Panc1 (cell line): ENCODE data around the gene GPATCH8. TPM values are rescaled to one million over a fixed set of nuclear protein-coding genes. Genes with fewer than 3 reads are reported as not detected.
A peak's percentile ranks its signal among the peaks of the same experiment; 100 is the strongest.

Experiments
- ATAC-seq: fragments of 200-7000 bp; cut with Tn5 transposase; 2 replicates; pipeline ENCODE4 v1.9.1; 2020; ENCODE audit warnings: mild to moderate bottlenecking, moderate library complexity
- BruUV-seq: library from RNA; stranded (reverse); fragments of 400-500 nt; replicated peaks from 2 replicates; lab custom pipeline; 2021; lab: Mats Ljungman, UMichigan
- CTCF ChIA-PET: fragments of 300-600 bp; sonication (Branson Sonifier 250); formaldehyde crosslinking; loops from one replicate; lab custom pipeline; 2022; ENCODE audit warnings: antibody characterized with exemption; lab: Charles Lee
- POLR2A ChIA-PET: fragments of 300-600 bp; sonication (Branson Sonifier 250); formaldehyde crosslinking; loops from one replicate; lab custom pipeline; 2022; ENCODE audit warnings: antibody characterized with exemption; lab: Charles Lee
- DNase-seq: peaks from one replicate; pipeline ENCODE4 v3.0.0-alpha.2; 2010; ENCODE audit warnings: low read depth, low spot score
- H3K27ac ChIP-seq: 2 replicates; pipeline ENCODE4 v1.5.1; 2011; ENCODE audit warnings: mild to moderate bottlenecking, low read length, inconsistent platforms
- H3K27me3 ChIP-seq: fragments of 200-500 bp; sonication (Bioruptor generic); 2 replicates; pipeline ENCODE4 v1.6.0; 2014; ENCODE audit warnings: low read length, inconsistent platforms; ENCODE audit not compliant: control insufficient read depth, insufficient read depth
- H3K36me3 ChIP-seq: fragments of 200-500 bp; sonication (Bioruptor generic); 2 replicates; pipeline ENCODE4 v1.5.1; 2014; ENCODE audit warnings: inconsistent platforms, mild to moderate bottlenecking, low read length, moderate library complexity; ENCODE audit not compliant: control insufficient read depth, insufficient read depth
- H3K4me1 ChIP-seq: 2 replicates; pipeline ENCODE4 v1.5.1; 2011; ENCODE audit warnings: inconsistent platforms, mild to moderate bottlenecking, low read length, moderate library complexity; ENCODE audit not compliant: control insufficient read depth, insufficient read depth
- H3K4me3 ChIP-seq, 2 experiments: 2 replicates each; pipeline ENCODE4 v1.5.1; 2011 to 2012; ENCODE audit warnings: low read depth in 2 of 2, low read length in 2 of 2, mild to moderate bottlenecking in 2 of 2, inconsistent platforms in 1 of 2, moderate library complexity in 1 of 2
- H3K9me3 ChIP-seq: fragments of 200-500 bp; sonication (Bioruptor generic); 2 replicates; pipeline ENCODE4 v1.5.1; 2014; ENCODE audit warnings: low read depth, mild to moderate bottlenecking, inconsistent platforms, low read length, moderate library complexity; ENCODE audit not compliant: control insufficient read depth, insufficient read depth
- CTCF ChIP-seq: fragments of 450-650 bp; IDR thresholded peaks from 2 replicates; pipeline ENCODE4 v1.5.1; 2017; ENCODE audit warnings: mild to moderate bottlenecking
- POLR2AphosphoS5 ChIP-seq: IDR thresholded peaks from 2 replicates; pipeline ENCODE4 v1.6.1; 2012; ENCODE audit warnings: mild to moderate bottlenecking, low read depth, low read length, moderate library complexity
- REST ChIP-seq, 2 experiments: IDR thresholded peaks; 2 replicates each; pipeline ENCODE4 v1.6.1; 2011 to 2012; ENCODE audit warnings: low read depth in 2 of 2, control low read depth in 1 of 2, low read length in 1 of 2, mild to moderate bottlenecking in 1 of 2, moderate library complexity in 1 of 2; ENCODE audit not compliant: insufficient read depth in 1 of 2
- SIN3A ChIP-seq: IDR thresholded peaks from 2 replicates; pipeline ENCODE4 v1.6.1; 2012; ENCODE audit warnings: low read depth, mild to moderate bottlenecking, low read length, moderate library complexity, borderline replicate concordance; ENCODE audit not compliant: insufficient read depth
- TCF7L2 ChIP-seq: IDR thresholded peaks from 2 replicates; pipeline ENCODE4 v1.6.1; 2011; ENCODE audit warnings: mild to moderate bottlenecking, low read depth, low read length, inconsistent platforms
- in situ Hi-C: cut with HindIII; loops from 2 replicates; pipeline ENCODE4 v1.10.0; 2016; ENCODE audit warnings: low sequenced_read_pairs, low pct_unique_long_range_greater_than_20kb
- intact Hi-C: fragments of 100-400 bp; cut with micrococcal nuclease; formaldehyde crosslinking; loops from one replicate; pipeline ENCODE4 v1.10.0; 2022; ENCODE audit not compliant: unreplicated experiment
- total RNA-seq: library from RNA; stranded (reverse); gene quantifications from one replicate; pipeline ENCODE4 v1.2.1, GENCODE V29; 2021; ENCODE audit not compliant: unreplicated experiment

GPATCH8 gene
- total RNA-seq, 1 experiment from 2014 or later: 30.8 TPM

- Histone ChIP-seq H3K36me3 (no peaks in the 10 kb centered on the region), H3K27me3 (no peaks in the 10 kb centered on the region), H3K27ac (no peak overlapping the region), H3K4me3 (peak overlapping the region; percentile 58 to 62), H3K9me3 (no peaks in the 10 kb centered on the region), H3K4me1 (peaks cover 6% of the 10 kb centered on the region; the same call in 1 of the 2 replicates)
- no peak for DNase-seq
- POLR2A ChIA-PET: interaction anchor here (0.5 kb wide), 1 partner anchor 55 kb away, joined by 11 read pairs; the partner anchor contains the start of gene RUNDC3A
- peak; percentile 66 for ATAC-seq
- no TSS peak for BruUV-seq
- in situ Hi-C loops: no loop called here
- CTCF ChIA-PET: interaction anchor here (1.5 kb wide), 1 partner anchor 195 kb away, joined by 4 read pairs; no protein-coding TSS in a partner anchor
- TF ChIP-seq REST (IDR thresholded peaks at IDR 0.05; ENCODE audit: insufficient read depth in 1 of 2, low read depth in 2 of 2, low read length in 1 of 2): no peak
- no peak for TF ChIP-seq TCF7L2
- TF ChIP-seq SIN3A: no peak
- TF ChIP-seq CTCF: no peak
- TF ChIP-seq POLR2AphosphoS5: no peak
- intact Hi-C loops: no loop called here
Measured at GRCh38 chr17:44362949-44363612, 140.1 kb downstream of the GPATCH8 start.

DNA sequence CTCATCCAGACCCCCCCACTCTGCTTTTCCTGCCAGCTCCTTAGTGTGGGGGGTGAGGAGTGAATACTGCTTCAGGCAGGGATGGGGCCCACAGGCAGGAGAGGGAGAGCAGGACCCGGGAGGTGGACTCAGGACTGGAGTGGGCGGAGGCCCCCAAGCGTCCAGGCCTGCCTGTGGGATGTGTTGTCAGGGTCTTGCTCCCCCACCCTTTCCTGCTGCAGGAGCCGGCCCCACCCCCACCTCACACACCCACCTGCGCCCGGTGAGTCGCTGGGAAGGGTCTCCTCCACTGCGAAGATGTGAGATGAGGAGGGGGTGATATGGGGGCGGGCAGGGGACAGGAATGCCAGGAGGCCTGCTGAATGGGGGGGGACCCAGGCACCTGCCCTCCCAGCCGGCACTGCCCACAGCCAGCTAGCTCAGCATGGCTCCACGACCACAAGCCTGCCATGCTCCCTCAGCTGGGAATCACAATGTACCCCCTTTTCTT is 140.7 kb downstream of the GPATCH8 start:
- ATAC-seq: no peak
- Histone ChIP-seq H3K27ac (no peak overlapping the region), H3K36me3 (no peaks in the 10 kb centered on the region), H3K27me3 (no peaks in the 10 kb centered on the region), H3K9me3 (no peaks in the 10 kb centered on the region), H3K4me1 (peaks cover 6% of the 10 kb centered on the region; the same call in 1 of the 2 replicates), H3K4me3 (peak overlapping the region; percentile 58 to 62; a peak in 3 of 4 replicates)
- CTCF ChIA-PET: interaction anchor here (0.6 kb wide), 1 partner anchor 25 kb away, joined by 3 read pairs; no protein-coding TSS in a partner anchor
- in situ Hi-C loops: no loop called here
- TF ChIP-seq CTCF (no peak), REST (IDR thresholded peaks at IDR 0.05; ENCODE audit: insufficient read depth in 1 of 2, low read depth in 2 of 2, low read length in 1 of 2) (no peak), SIN3A (no peak), TCF7L2 (no peak)
- no TSS peak for BruUV-seq
- POLR2A ChIA-PET: interaction anchor here (0.5 to 0.6 kb wide), 2 partner anchors 163 to 291 kb away, joined by 5 to 7 read pairs; partner anchors contain the start of gene ATXN7L3
- intact Hi-C loops: no loop called here
- no peak for DNase-seq
